ENCODE data around the gene POLR1B. TPM values are rescaled to one million over a fixed set of nuclear protein-coding genes. Genes with fewer than 3 reads are reported as not detected.

The POLR1B gene
- total RNA-seq, 1 experiment from 2014 or later, result 36.9 TPM

- CTCF ChIA-PET, result interaction anchor here (0.7 kb wide), 1 partner anchor 544 kb away, joined by 6 read pairs; no protein-coding TSS in a partner anchor
- intact Hi-C loops (cut with micrococcal nuclease; ENCODE audit: unreplicated experiment), result no loop called here
- H3K4me1 Mint-ChIP-seq (ENCODE audit: low read depth, unreplicated experiment), result no peaks in the 10 kb centered on the region
Measured at GRCh38 chr2:112577756-112578155, 35.5 kb downstream of the POLR1B start.

GRCh38 chr2:112579241-112579640 lies 37.0 kb downstream of the POLR1B start:
- Mint-ChIP-seq H3K36me3 (ENCODE audit: insufficient read depth, unreplicated experiment) (peaks cover 44% of the 10 kb centered on the region), H3K4me1 (ENCODE audit: low read depth, unreplicated experiment) (peaks cover 7% of the 10 kb centered on the region), H3K27ac (ENCODE audit: unreplicated experiment) (no peak overlapping the region), H3K4me3 (ENCODE audit: low read depth, unreplicated experiment) (no peak overlapping the region), H3K27me3 (ENCODE audit: unreplicated experiment) (no peaks in the 10 kb centered on the region), H3K9me3 (ENCODE audit: low read depth, unreplicated experiment) (no peaks in the 10 kb centered on the region)
- CTCF ChIA-PET, result no interaction called here
- no peak for TF ChIP-seq CTCF (IDR thresholded peaks at IDR 0.05; ENCODE audit: unreplicated experiment)
- intact Hi-C loops (cut with micrococcal nuclease; ENCODE audit: unreplicated experiment), result no loop called here
- DNase-seq, result no peak
- BruUV-seq (replicated peaks), result no TSS peak

More at GRCh38 chr2:112577756-112578155, 35.5 kb downstream of the POLR1B start:
- Mint-ChIP-seq H3K27ac (ENCODE audit: unreplicated experiment) (no peak overlapping the region), H3K4me3 (ENCODE audit: low read depth, unreplicated experiment) (no peak overlapping the region), H3K27me3 (ENCODE audit: unreplicated experiment) (no peaks in the 10 kb centered on the region), H3K36me3 (ENCODE audit: insufficient read depth, unreplicated experiment) (peaks cover 44% of the 10 kb centered on the region), H3K9me3 (ENCODE audit: low read depth, unreplicated experiment) (no peaks in the 10 kb centered on the region)
- no peak for DNase-seq
- no TSS peak for BruUV-seq (replicated peaks)
- no peak for TF ChIP-seq CTCF (IDR thresholded peaks at IDR 0.05; ENCODE audit: unreplicated experiment)

GRCh38 chr2:112580084-112580483 lies 37.8 kb downstream of the POLR1B start:
- BruUV-seq (replicated peaks), result no TSS peak
- TF ChIP-seq CTCF (IDR thresholded peaks at IDR 0.05; ENCODE audit: unreplicated experiment), result no peak
- H3K36me3 Mint-ChIP-seq (ENCODE audit: insufficient read depth, unreplicated experiment), result peaks cover 45% of the 10 kb centered on the region
- no peak overlapping the region for H3K4me3 Mint-ChIP-seq (ENCODE audit: low read depth, unreplicated experiment)
- H3K9me3 Mint-ChIP-seq (ENCODE audit: low read depth, unreplicated experiment), result no peaks in the 10 kb centered on the region
- no peak for DNase-seq
- intact Hi-C loops (cut with micrococcal nuclease; ENCODE audit: unreplicated experiment), result loop anchor here (10.0 kb wide), 2 partner anchors 95 to 695 kb away; partner anchors contain the start of genes ANAPC1 and TTL
- no peaks in the 10 kb centered on the region for H3K27me3 Mint-ChIP-seq (ENCODE audit: unreplicated experiment)
- CTCF ChIA-PET, result interaction anchor here (0.6 kb wide), 1 partner anchor 27 kb away, joined by 8 read pairs; no protein-coding TSS in a partner anchor
- peak overlapping the region; percentile 18 for H3K27ac Mint-ChIP-seq (ENCODE audit: unreplicated experiment)
- H3K4me1 Mint-ChIP-seq (ENCODE audit: low read depth, unreplicated experiment), result peaks cover 15% of the 10 kb centered on the region

- no peaks in the 10 kb centered on the region for H3K27me3 Mint-ChIP-seq (ENCODE audit: unreplicated experiment)
- peak; percentile 36 for TF ChIP-seq CTCF (IDR thresholded peaks at IDR 0.05; ENCODE audit: unreplicated experiment)
- peak; percentile 33 for DNase-seq
- no TSS peak for BruUV-seq (replicated peaks)
- intact Hi-C loops (cut with micrococcal nuclease; ENCODE audit: unreplicated experiment), result loop anchor here (10.0 kb wide), 2 partner anchors 98 to 698 kb away; partner anchors contain the start of genes ANAPC1 and TTL
- CTCF ChIA-PET, result no interaction called here
- no peaks in the 10 kb centered on the region for H3K9me3 Mint-ChIP-seq (ENCODE audit: low read depth, unreplicated experiment)
- H3K4me3 Mint-ChIP-seq (ENCODE audit: low read depth, unreplicated experiment), result no peak overlapping the region
- peaks cover 29% of the 10 kb centered on the region for H3K36me3 Mint-ChIP-seq (ENCODE audit: insufficient read depth, unreplicated experiment)
- H3K4me1 Mint-ChIP-seq (ENCODE audit: low read depth, unreplicated experiment), result peaks cover 19% of the 10 kb centered on the region
- no peak overlapping the region for H3K27ac Mint-ChIP-seq (ENCODE audit: unreplicated experiment)
Measured at GRCh38 chr2:112582314-112582746, 40.1 kb downstream of the POLR1B start.
